HEK293 (cell line): Measurements from ENCODE around the gene PAPOLG.

ENCODE experiments used
- FEZF1 ChIP-seq: fragments of 450-650 bp; formaldehyde crosslinking; IDR thresholded peaks from 2 replicates; pipeline ENCODE4 v1.5.1; 2016; ENCODE audit warnings: missing biosample characterization, missing genetic modification characterization
- GLIS2 ChIP-seq: fragments of 450-650 bp; formaldehyde crosslinking; IDR thresholded peaks from 2 replicates; pipeline ENCODE4 v1.5.1; 2016; ENCODE audit warnings: missing biosample characterization, missing genetic modification characterization
- KLF9 ChIP-seq: fragments of 450-650 bp; formaldehyde crosslinking; IDR thresholded peaks from 2 replicates; pipeline ENCODE4 v1.5.1; 2016; ENCODE audit warnings: missing biosample characterization, missing genetic modification characterization, low read depth
- MZF1 ChIP-seq: fragments of 450-650 bp; formaldehyde crosslinking; IDR thresholded peaks from 2 replicates; pipeline ENCODE4 v1.5.1; 2017; ENCODE audit warnings: missing biosample characterization, missing genetic modification characterization, borderline replicate concordance
- PRDM1 ChIP-seq: fragments of 450-650 bp; formaldehyde crosslinking; IDR thresholded peaks from 2 replicates; pipeline ENCODE4; 2016; ENCODE audit warnings: missing biosample characterization, missing genetic modification characterization
- SP7 ChIP-seq: fragments of 450-650 bp; formaldehyde crosslinking; IDR thresholded peaks from 2 replicates; pipeline ENCODE4 v1.5.1; 2016; ENCODE audit warnings: missing biosample characterization, missing genetic modification characterization
- YY1 ChIP-seq: fragments of 450-650 bp; formaldehyde crosslinking; IDR thresholded peaks from 2 replicates; pipeline ENCODE4 v1.5.1; 2018; ENCODE audit warnings: missing biosample characterization, missing genetic modification characterization
- ZFP69B ChIP-seq: fragments of 450-650 bp; formaldehyde crosslinking; IDR thresholded peaks from 2 replicates; pipeline ENCODE4 v1.5.1; 2016; ENCODE audit warnings: missing biosample characterization, missing genetic modification characterization
- ZNF112 ChIP-seq: fragments of 450-650 bp; formaldehyde crosslinking; IDR thresholded peaks from 2 replicates; pipeline ENCODE4 v1.5.0; 2017; ENCODE audit warnings: missing biosample characterization, missing genetic modification characterization
- ZNF121 ChIP-seq: fragments of 450-650 bp; formaldehyde crosslinking; IDR thresholded peaks from 2 replicates; pipeline ENCODE4 v1.5.1; 2016; ENCODE audit warnings: missing biosample characterization, missing genetic modification characterization
- ZNF214 ChIP-seq: fragments of 450-650 bp; formaldehyde crosslinking; IDR thresholded peaks from 2 replicates; pipeline ENCODE4 v1.5.1; 2017; ENCODE audit warnings: missing biosample characterization, mild to moderate bottlenecking, missing genetic modification characterization, borderline replicate concordance
- ZNF366 ChIP-seq: fragments of 450-650 bp; formaldehyde crosslinking; conservative IDR thresholded peaks from 2 replicates; pipeline ENCODE4 v1.5.1; 2016; ENCODE audit warnings: missing biosample characterization, missing genetic modification characterization
- ZNF433 ChIP-seq: fragments of 450-650 bp; formaldehyde crosslinking; IDR thresholded peaks from 2 replicates; pipeline ENCODE4 v1.5.1; 2016; ENCODE audit warnings: missing biosample characterization, missing genetic modification characterization, low read depth
- ZNF501 ChIP-seq: fragments of 450-650 bp; formaldehyde crosslinking; IDR thresholded peaks from 2 replicates; pipeline ENCODE4 v1.5.1; 2016; ENCODE audit warnings: missing biosample characterization, missing genetic modification characterization
- ZNF514 ChIP-seq: fragments of 450-650 bp; formaldehyde crosslinking; IDR thresholded peaks from 2 replicates; pipeline ENCODE4 v1.5.1; 2016; ENCODE audit warnings: missing biosample characterization, missing genetic modification characterization
- ZNF549 ChIP-seq: fragments of 450-650 bp; IDR thresholded peaks from 2 replicates; pipeline ENCODE4 v1.5.1; 2018; ENCODE audit warnings: missing biosample characterization, missing genetic modification characterization, mild to moderate bottlenecking, inconsistent platforms, moderate library complexity
- ZNF558 ChIP-seq: fragments of 450-650 bp; formaldehyde crosslinking; IDR thresholded peaks from 2 replicates; pipeline ENCODE4 v1.5.1; 2016; ENCODE audit warnings: missing biosample characterization, missing genetic modification characterization
- ZNF560 ChIP-seq: fragments of 450-650 bp; formaldehyde crosslinking; IDR thresholded peaks from 2 replicates; pipeline ENCODE4 v1.5.1; 2017; ENCODE audit warnings: missing biosample characterization, missing genetic modification characterization, borderline replicate concordance
- ZNF600 ChIP-seq: fragments of 450-650 bp; formaldehyde crosslinking; IDR thresholded peaks from 2 replicates; pipeline ENCODE4 v1.5.1; 2016; ENCODE audit warnings: missing biosample characterization, missing genetic modification characterization
- ZNF621 ChIP-seq: fragments of 450-650 bp; formaldehyde crosslinking; IDR thresholded peaks from 2 replicates; pipeline ENCODE4 v1.5.1; 2017; ENCODE audit warnings: missing biosample characterization, missing genetic modification characterization
- ZNF629 ChIP-seq: fragments of 450-650 bp; formaldehyde crosslinking; IDR thresholded peaks from 2 replicates; pipeline ENCODE4 v1.5.1; 2017; ENCODE audit warnings: missing biosample characterization, missing genetic modification characterization
- ZNF701 ChIP-seq: fragments of 450-650 bp; formaldehyde crosslinking; IDR thresholded peaks from 2 replicates; pipeline ENCODE4 v1.5.1; 2016; ENCODE audit warnings: missing biosample characterization, missing genetic modification characterization
- ZNF785 ChIP-seq: fragments of 450-650 bp; formaldehyde crosslinking; IDR thresholded peaks from 2 replicates; pipeline ENCODE4 v1.5.1; 2016; ENCODE audit warnings: missing biosample characterization, missing genetic modification characterization
- TF ChIP-seq, protein P1 (sequence below): fragments of 450-650 bp; formaldehyde crosslinking; IDR thresholded peaks from 2 replicates; pipeline ENCODE4 v1.5.1; 2017; ENCODE audit warnings: missing biosample characterization, mild to moderate bottlenecking, missing genetic modification characterization, moderate library complexity
- TF ChIP-seq, protein P2 (sequence below): fragments of 450-650 bp; formaldehyde crosslinking; IDR thresholded peaks from 2 replicates; pipeline ENCODE4 v1.5.1; 2016; ENCODE audit warnings: missing biosample characterization, missing genetic modification characterization
- TF ChIP-seq, protein P3 (sequence below): fragments of 450-650 bp; formaldehyde crosslinking; IDR thresholded peaks from 2 replicates; pipeline ENCODE4 v1.5.1; 2016; ENCODE audit warnings: missing biosample characterization, missing genetic modification characterization
- TF ChIP-seq, protein P4 (sequence below): fragments of 450-650 bp; IDR thresholded peaks from 2 replicates; pipeline ENCODE4 v1.5.1; 2018; ENCODE audit warnings: missing biosample characterization, mild to moderate bottlenecking, missing genetic modification characterization
- TF ChIP-seq, protein P5 (sequence below): fragments of 450-650 bp; formaldehyde crosslinking; IDR thresholded peaks from 2 replicates; pipeline ENCODE4 v1.5.1; 2016; ENCODE audit warnings: missing biosample characterization, missing genetic modification characterization

PAPOLG gene

DNA sequence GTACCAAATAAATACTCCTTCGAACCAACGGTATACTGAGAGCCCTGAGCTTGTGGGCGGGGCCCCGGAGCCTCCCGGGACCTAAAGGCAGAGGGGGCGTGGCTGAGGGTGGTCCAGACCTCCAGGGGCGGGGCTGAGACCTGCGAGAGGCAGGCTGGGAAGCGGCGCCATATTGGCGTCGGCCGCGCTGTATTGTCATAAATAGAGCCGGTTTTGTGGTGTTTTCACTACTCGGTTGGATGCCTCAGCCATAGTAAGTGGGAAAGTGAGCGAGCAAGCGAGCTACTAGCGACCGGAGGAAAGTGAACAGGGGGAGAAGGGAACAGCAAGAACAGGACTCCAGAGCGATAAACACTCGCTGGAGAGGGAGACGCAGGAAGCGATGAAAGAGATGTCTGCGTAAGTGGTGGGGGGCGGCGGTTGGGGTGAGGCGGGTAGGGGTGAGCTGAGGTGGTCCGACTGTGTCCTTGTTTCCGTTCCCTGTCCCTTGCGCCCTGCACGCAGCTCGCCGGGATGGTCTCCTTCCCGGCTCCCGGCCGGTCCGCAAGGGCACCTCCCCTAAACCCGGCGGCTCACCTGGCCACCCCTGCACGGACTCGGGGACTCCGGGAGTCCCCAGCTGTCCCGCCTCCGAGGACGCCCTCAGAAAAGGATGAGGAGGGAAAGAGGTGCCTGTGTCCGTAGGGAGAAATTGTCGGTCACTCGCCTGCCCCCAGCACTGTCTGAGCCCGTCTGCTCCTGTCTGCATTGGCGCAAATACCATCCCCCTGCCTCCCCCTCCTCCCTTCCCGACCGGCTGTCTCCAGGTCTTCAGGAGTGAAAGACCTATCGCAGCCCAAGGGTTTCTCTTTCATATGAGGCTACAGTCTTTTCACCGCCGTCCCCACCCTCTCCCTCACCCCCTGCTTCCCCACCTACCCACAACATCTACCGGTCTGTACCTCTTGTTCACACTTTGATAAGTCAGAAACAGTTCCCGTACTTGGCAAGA, at the start of gene PAPOLG (continued):
- TF ChIP-seq ZNF121 (tag by site-specific recombination), result no peak
- TF ChIP-seq ZFP69B (tag by site-specific recombination), result no peak
- TF ChIP-seq, protein P1, sequence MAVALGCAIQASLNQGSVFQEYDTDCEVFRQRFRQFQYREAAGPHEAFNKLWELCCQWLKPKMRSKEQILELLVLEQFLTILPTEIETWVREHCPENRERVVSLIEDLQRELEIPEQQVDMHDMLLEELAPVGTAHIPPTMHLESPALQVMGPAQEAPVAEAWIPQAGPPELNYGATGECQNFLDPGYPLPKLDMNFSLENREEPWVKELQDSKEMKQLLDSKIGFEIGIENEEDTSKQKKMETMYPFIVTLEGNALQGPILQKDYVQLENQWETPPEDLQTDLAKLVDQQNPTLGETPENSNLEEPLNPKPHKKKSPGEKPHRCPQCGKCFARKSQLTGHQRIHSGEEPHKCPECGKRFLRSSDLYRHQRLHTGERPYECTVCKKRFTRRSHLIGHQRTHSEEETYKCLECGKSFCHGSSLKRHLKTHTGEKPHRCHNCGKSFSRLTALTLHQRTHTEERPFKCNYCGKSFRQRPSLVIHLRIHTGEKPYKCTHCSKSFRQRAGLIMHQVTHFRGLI (tag by site-specific recombination), result no peak
- TF ChIP-seq ZNF785 (tag by site-specific recombination), result no peak
- TF ChIP-seq ZNF558 (tag by site-specific recombination), result no peak
- TF ChIP-seq FEZF1 (tag by site-specific recombination), result peak; percentile 18; the same call in 1 of the 2 replicates
- no peak for TF ChIP-seq ZNF621 (tag by site-specific recombination)
- TF ChIP-seq MZF1 (tag by site-specific recombination), result no peak
- no peak for TF ChIP-seq ZNF549 (tag by site-specific recombination)
- TF ChIP-seq YY1 (tag by site-specific recombination), result peak; percentile 60; the same call in 1 of the 2 replicates
- no peak for TF ChIP-seq ZNF701 (tag by site-specific recombination)
- TF ChIP-seq ZNF501 (tag by site-specific recombination), result no peak
- no peak for TF ChIP-seq ZNF112 (tag by site-specific recombination)
- TF ChIP-seq ZNF214 (tag by site-specific recombination), result no peak
- peak; percentile 94 for TF ChIP-seq KLF9 (tag by site-specific recombination)
- TF ChIP-seq ZNF560, result no peak
- TF ChIP-seq ZNF514, result no peak
- TF ChIP-seq, protein P2, sequence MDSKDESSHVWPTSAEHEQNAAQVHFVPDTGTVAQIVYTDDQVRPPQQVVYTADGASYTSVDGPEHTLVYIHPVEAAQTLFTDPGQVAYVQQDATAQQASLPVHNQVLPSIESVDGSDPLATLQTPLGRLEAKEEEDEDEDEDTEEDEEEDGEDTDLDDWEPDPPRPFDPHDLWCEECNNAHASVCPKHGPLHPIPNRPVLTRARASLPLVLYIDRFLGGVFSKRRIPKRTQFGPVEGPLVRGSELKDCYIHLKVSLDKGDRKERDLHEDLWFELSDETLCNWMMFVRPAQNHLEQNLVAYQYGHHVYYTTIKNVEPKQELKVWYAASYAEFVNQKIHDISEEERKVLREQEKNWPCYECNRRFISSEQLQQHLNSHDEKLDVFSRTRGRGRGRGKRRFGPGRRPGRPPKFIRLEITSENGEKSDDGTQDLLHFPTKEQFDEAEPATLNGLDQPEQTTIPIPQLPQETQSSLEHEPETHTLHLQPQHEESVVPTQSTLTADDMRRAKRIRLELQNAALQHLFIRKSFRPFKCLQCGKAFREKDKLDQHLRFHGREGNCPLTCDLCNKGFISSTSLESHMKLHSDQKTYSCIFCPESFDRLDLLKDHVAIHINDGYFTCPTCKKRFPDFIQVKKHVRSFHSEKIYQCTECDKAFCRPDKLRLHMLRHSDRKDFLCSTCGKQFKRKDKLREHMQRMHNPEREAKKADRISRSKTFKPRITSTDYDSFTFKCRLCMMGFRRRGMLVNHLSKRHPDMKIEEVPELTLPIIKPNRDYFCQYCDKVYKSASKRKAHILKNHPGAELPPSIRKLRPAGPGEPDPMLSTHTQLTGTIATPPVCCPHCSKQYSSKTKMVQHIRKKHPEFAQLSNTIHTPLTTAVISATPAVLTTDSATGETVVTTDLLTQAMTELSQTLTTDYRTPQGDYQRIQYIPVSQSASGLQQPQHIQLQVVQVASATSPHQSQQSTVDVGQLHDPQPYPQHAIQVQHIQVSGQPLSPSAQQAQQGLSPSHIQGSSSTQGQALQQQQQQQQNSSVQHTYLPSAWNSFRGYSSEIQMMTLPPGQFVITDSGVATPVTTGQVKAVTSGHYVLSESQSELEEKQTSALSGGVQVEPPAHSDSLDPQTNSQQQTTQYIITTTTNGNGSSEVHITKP (tag by site-specific recombination), result peak; percentile 93
- TF ChIP-seq SP7, result no peak
- peak; percentile 14; the same call in 1 of the 2 replicates for TF ChIP-seq ZNF366
- TF ChIP-seq, protein P3, sequence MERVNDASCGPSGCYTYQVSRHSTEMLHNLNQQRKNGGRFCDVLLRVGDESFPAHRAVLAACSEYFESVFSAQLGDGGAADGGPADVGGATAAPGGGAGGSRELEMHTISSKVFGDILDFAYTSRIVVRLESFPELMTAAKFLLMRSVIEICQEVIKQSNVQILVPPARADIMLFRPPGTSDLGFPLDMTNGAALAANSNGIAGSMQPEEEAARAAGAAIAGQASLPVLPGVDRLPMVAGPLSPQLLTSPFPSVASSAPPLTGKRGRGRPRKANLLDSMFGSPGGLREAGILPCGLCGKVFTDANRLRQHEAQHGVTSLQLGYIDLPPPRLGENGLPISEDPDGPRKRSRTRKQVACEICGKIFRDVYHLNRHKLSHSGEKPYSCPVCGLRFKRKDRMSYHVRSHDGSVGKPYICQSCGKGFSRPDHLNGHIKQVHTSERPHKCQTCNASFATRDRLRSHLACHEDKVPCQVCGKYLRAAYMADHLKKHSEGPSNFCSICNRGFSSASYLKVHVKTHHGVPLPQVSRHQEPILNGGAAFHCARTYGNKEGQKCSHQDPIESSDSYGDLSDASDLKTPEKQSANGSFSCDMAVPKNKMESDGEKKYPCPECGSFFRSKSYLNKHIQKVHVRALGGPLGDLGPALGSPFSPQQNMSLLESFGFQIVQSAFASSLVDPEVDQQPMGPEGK, result peak; percentile 37; the same call in 1 of the 2 replicates
- no peak for TF ChIP-seq ZNF629 (tag by site-specific recombination)
- peak; percentile 4; the same call in 1 of the 2 replicates for TF ChIP-seq GLIS2
- TF ChIP-seq, protein P4, sequence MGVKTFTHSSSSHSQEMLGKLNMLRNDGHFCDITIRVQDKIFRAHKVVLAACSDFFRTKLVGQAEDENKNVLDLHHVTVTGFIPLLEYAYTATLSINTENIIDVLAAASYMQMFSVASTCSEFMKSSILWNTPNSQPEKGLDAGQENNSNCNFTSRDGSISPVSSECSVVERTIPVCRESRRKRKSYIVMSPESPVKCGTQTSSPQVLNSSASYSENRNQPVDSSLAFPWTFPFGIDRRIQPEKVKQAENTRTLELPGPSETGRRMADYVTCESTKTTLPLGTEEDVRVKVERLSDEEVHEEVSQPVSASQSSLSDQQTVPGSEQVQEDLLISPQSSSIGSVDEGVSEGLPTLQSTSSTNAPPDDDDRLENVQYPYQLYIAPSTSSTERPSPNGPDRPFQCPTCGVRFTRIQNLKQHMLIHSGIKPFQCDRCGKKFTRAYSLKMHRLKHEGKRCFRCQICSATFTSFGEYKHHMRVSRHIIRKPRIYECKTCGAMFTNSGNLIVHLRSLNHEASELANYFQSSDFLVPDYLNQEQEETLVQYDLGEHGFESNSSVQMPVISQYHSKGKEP, result no peak
- TF ChIP-seq ZNF600 (tag by site-specific recombination), result 0 out of 2 replicates have a peak, but pooled peaks have one; percentile 26
- TF ChIP-seq ZNF433, result no peak
- TF ChIP-seq, protein P5, sequence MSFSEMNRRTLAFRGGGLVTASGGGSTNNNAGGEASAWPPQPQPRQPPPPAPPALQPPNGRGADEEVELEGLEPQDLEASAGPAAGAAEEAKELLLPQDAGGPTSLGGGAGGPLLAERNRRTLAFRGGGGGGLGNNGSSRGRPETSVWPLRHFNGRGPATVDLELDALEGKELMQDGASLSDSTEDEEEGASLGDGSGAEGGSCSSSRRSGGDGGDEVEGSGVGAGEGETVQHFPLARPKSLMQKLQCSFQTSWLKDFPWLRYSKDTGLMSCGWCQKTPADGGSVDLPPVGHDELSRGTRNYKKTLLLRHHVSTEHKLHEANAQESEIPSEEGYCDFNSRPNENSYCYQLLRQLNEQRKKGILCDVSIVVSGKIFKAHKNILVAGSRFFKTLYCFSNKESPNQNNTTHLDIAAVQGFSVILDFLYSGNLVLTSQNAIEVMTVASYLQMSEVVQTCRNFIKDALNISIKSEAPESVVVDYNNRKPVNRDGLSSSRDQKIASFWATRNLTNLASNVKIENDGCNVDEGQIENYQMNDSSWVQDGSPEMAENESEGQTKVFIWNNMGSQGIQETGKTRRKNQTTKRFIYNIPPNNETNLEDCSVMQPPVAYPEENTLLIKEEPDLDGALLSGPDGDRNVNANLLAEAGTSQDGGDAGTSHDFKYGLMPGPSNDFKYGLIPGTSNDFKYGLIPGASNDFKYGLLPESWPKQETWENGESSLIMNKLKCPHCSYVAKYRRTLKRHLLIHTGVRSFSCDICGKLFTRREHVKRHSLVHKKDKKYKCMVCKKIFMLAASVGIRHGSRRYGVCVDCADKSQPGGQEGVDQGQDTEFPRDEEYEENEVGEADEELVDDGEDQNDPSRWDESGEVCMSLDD (tag by site-specific recombination), result 0 out of 2 replicates have a peak, but pooled peaks have one; percentile 27
- TF ChIP-seq PRDM1, result peak; percentile 80
